ENCODE measurements around the gene DDA1. TPM values are rescaled to one million over a fixed set of nuclear protein-coding genes. Genes with fewer than 3 reads are reported as not detected.

The DDA1 gene
- total and polyA plus RNA-seq, 9 of the 15 experiments (the other 6 are each of a cell fraction or from before 2014, with no cell fraction given): 1.4 to 83.8 (median 33.8) TPM

DNA sequence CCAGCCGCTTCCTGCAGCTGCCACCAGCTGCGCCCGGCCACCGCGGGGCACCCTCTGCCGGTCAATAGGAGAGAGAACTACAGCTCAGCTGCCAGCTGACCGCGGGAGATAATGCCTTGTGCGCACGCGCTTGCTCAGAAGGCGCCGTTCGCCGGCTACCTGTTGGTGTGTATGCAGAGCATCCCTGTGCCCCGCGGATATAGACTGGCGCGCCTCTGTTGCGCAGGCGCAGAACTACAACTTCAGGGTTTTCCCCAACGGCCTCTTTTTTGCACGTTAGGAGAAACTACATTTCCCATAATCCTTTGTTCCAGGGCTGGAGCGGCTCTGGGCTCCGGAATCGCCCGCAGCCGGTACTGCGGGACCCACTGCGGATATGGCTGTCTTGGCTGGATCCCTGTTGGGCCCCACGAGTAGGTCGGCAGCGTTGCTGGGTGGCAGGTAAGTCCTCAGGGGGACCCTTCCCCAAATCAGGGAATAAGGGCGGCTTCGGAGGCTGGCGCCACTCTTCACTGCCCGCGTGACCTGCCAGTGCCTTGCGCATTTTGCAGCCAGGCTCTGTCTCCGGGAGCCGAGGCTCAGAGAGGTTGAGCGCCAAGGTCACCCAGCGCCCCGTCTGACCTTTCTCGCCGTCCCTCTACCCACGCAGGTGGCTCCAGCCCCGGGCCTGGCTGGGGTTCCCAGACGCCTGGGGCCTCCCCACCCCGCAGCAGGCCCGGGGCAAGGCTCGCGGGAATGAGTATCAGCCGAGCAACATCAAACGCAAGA lies 3.7 kb upstream of the DDA1 start, which contains the start of gene MRPL34 (continued):
- TF ChIP-seq, protein P1, sequence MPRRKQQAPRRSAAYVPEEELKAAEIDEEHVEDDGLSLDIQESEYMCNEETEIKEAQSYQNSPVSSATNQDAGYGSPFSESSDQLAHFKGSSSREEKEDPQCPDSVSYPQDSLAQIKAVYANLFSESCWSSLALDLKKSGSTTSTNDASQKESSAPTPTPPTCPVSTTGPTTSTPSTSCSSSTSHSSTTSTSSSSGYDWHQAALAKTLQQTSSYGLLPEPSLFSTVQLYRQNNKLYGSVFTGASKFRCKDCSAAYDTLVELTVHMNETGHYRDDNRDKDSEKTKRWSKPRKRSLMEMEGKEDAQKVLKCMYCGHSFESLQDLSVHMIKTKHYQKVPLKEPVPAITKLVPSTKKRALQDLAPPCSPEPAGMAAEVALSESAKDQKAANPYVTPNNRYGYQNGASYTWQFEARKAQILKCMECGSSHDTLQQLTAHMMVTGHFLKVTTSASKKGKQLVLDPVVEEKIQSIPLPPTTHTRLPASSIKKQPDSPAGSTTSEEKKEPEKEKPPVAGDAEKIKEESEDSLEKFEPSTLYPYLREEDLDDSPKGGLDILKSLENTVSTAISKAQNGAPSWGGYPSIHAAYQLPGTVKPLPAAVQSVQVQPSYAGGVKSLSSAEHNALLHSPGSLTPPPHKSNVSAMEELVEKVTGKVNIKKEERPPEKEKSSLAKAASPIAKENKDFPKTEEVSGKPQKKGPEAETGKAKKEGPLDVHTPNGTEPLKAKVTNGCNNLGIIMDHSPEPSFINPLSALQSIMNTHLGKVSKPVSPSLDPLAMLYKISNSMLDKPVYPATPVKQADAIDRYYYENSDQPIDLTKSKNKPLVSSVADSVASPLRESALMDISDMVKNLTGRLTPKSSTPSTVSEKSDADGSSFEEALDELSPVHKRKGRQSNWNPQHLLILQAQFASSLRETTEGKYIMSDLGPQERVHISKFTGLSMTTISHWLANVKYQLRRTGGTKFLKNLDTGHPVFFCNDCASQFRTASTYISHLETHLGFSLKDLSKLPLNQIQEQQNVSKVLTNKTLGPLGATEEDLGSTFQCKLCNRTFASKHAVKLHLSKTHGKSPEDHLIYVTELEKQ (CRISPR knock-in tag; IDR thresholded peaks at IDR 0.05): no peak
- TF ChIP-seq SAP30 (IDR thresholded peaks at IDR 0.05; ENCODE audit: borderline replicate concordance, insufficient read depth, low read depth, low read length, poor library complexity, severe bottlenecking): peak; percentile 82
- no peak for TF ChIP-seq RFX7 (CRISPR knock-in tag; IDR thresholded peaks at IDR 0.05)
- TF ChIP-seq, protein P2, sequence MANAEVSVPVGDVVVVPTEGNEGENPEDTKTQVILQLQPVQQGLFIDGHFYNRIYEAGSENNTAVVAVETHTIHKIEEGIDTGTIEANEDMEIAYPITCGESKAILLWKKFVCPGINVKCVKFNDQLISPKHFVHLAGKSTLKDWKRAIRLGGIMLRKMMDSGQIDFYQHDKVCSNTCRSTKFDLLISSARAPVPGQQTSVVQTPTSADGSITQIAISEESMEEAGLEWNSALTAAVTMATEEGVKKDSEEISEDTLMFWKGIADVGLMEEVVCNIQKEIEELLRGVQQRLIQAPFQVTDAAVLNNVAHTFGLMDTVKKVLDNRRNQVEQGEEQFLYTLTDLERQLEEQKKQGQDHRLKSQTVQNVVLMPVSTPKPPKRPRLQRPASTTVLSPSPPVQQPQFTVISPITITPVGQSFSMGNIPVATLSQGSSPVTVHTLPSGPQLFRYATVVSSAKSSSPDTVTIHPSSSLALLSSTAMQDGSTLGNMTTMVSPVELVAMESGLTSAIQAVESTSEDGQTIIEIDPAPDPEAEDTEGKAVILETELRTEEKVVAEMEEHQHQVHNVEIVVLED (CRISPR knock-in tag; IDR thresholded peaks at IDR 0.05): no peak
- peak; percentile 59 for TF ChIP-seq NR2C1 (IDR thresholded peaks at IDR 0.05)
- TF ChIP-seq NR2C1 (tag; IDR thresholded peaks at IDR 0.05): peak; percentile 58
- TF ChIP-seq TCF7L2 (IDR thresholded peaks at IDR 0.05; ENCODE audit: low read depth, low read length): no peak
- no peak for TF ChIP-seq MYBL2 (IDR thresholded peaks at IDR 0.05; ENCODE audit: low read depth)
- TF ChIP-seq MYBL2 (CRISPR knock-in tag; IDR thresholded peaks at IDR 0.05; ENCODE audit: borderline replicate concordance): no peak
- TF ChIP-seq KLF13 (tag; IDR thresholded peaks at IDR 0.05; ENCODE audit: borderline replicate concordance, low read depth): no peak; the same call in 1 of the 2 replicates
- TF ChIP-seq ZNF589 (CRISPR knock-in tag; IDR thresholded peaks at IDR 0.05; ENCODE audit: low read depth): 0 out of 2 replicates have a peak, but pooled peaks have one; percentile 11
- TF ChIP-seq NR4A1 (CRISPR knock-in tag; IDR thresholded peaks at IDR 0.05): no peak
- 0 out of 2 replicates have a peak, but pooled peaks have one; percentile 14 for TF ChIP-seq NR4A1 (tag; IDR thresholded peaks at IDR 0.05)
- TF ChIP-seq ZKSCAN8 (CRISPR knock-in tag; IDR thresholded peaks at IDR 0.05): peak; percentile 72; the same call in 1 of the 2 replicates
- no peak for TF ChIP-seq CCAR2 (IDR thresholded peaks at IDR 0.05; ENCODE audit: low read depth, low read length)
- TF ChIP-seq SMARCA4 (IDR thresholded peaks at IDR 0.05): peak; percentile 21; the same call in 1 of the 2 replicates
- TF ChIP-seq XRCC4 (IDR thresholded peaks at IDR 0.05; ENCODE audit: extremely low read depth, insufficient read depth, insufficient read length): no peak
- TF ChIP-seq, protein P3, sequence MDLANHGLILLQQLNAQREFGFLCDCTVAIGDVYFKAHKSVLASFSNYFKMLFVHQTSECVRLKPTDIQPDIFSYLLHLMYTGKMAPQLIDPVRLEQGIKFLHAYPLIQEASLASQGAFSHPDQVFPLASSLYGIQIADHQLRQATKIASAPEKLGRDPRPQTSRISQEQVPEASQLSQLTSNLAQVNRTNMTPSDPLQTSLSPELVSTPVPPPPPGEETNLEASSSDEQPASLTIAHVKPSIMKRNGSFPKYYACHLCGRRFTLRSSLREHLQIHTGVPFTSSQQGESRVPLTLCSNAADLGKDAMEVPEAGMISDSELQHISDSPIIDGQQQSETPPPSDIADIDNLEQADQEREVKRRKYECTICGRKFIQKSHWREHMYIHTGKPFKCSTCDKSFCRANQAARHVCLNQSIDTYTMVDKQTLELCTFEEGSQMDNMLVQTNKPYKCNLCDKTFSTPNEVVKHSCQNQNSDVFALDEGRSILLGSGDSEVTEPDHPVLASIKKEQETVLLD (IDR thresholded peaks at IDR 0.05): peak; percentile 97
- TF ChIP-seq ZNF121 (CRISPR knock-in tag; conservative IDR thresholded peaks at IDR 0.05): no peak
- no peak for TF ChIP-seq ZNF232 (CRISPR knock-in tag; IDR thresholded peaks at IDR 0.05)
- TF ChIP-seq KDM1A (IDR thresholded peaks at IDR 0.05): no peak

All from K562 (cell line).